ENCODE results near the gene RSPRY1.

DNA sequence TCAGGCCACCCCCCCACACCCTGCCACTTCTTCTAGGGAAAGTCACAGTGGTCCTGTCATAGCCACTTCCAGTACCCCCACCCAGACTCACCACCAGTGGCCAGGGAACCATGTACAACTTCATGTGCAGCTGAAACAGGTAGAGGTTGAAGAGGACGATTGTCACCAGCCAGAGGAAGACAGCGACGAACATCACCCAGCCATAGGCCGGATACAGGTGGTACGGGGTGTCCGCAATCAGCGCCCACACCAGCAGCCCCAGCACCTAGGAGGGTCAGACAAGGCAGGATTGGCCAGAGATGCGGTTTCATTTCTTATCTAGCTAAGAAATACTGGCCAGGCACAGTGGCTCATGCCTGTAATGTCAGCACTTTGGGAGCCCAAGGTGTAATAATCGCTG lies 75.7 kb downstream of the RSPRY1 start:
- no peak for TF ChIP-seq EP300 (IDR thresholded peaks at IDR 0.05)
- TF ChIP-seq, protein P1, sequence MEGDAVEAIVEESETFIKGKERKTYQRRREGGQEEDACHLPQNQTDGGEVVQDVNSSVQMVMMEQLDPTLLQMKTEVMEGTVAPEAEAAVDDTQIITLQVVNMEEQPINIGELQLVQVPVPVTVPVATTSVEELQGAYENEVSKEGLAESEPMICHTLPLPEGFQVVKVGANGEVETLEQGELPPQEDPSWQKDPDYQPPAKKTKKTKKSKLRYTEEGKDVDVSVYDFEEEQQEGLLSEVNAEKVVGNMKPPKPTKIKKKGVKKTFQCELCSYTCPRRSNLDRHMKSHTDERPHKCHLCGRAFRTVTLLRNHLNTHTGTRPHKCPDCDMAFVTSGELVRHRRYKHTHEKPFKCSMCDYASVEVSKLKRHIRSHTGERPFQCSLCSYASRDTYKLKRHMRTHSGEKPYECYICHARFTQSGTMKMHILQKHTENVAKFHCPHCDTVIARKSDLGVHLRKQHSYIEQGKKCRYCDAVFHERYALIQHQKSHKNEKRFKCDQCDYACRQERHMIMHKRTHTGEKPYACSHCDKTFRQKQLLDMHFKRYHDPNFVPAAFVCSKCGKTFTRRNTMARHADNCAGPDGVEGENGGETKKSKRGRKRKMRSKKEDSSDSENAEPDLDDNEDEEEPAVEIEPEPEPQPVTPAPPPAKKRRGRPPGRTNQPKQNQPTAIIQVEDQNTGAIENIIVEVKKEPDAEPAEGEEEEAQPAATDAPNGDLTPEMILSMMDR (IDR thresholded peaks at IDR 0.05): no peak
- no peak for TF ChIP-seq POLR2A (IDR thresholded peaks at IDR 0.05; ENCODE audit: low read depth)
- no peak for TF ChIP-seq POLR2AphosphoS5 (IDR thresholded peaks at IDR 0.05)

All from esophagus muscularis mucosa (tissue), 4 donors.